Lower lobe of right lung (tissue), 2 donors: ENCODE data around the gene CNPPD1. TPM values are rescaled to one million over a fixed set of nuclear protein-coding genes. Genes with fewer than 3 reads are reported as not detected.

ENCODE experiments used
- ATAC-seq, 2 donors: fragments of 200-7000 bp; cut with Tn5 transposase; one replicate each; pipeline ENCODE4 v1.9.1; 2020 to 2022; ENCODE audit warnings: mild to moderate bottlenecking in 2 of 2, moderate library complexity in 2 of 2
- DNase-seq: peaks from one replicate; pipeline ENCODE4 v3.0.0-alpha.2; 2020
- H3K27ac ChIP-seq: fragments of 200-600 bp; one replicate; pipeline ENCODE4 v1.8.0; 2022
- H3K27me3 ChIP-seq: fragments of 200-600 bp; one replicate; pipeline ENCODE4 v1.8.0; 2022; ENCODE audit warnings: low read depth
- H3K36me3 ChIP-seq: fragments of 200-600 bp; one replicate; pipeline ENCODE4 v1.8.0; 2022; ENCODE audit warnings: mild to moderate bottlenecking
- H3K4me1 ChIP-seq: fragments of 200-600 bp; one replicate; pipeline ENCODE4 v1.8.0; 2022
- H3K4me3 ChIP-seq: fragments of 200-600 bp; one replicate; pipeline ENCODE4 v1.8.0; 2022; ENCODE audit warnings: mild to moderate bottlenecking
- H3K9me3 ChIP-seq: fragments of 200-600 bp; one replicate; pipeline ENCODE4 v1.8.0; 2022
- intact Hi-C: fragments of 100-400 bp; cut with DNase I; formaldehyde crosslinking; loops from one replicate; pipeline ENCODE4 v1.11.0; 2022
- total RNA-seq: library from RNA; stranded (reverse); fragmentation: NEBNext Ultra II Directional; extraction: Animal tissue kit (Norgen Biotek cat#: 25700); gene quantifications from one replicate; pipeline ENCODE4 v1.2.1, GENCODE V29; 2021
- TF ChIP-seq, protein P1 (sequence below): fragments of 200-600 bp; IDR thresholded peaks from one replicate; pipeline ENCODE4 v1.8.0; 2022; ENCODE audit warnings: antibody characterized with exemption, mild to moderate bottlenecking
- donor health status: DM: no; HTN: yes; CAD: no; lungs with severe emphysema.

The CNPPD1 gene
- total RNA-seq, 1 donor from 2014 or later: 67.7 TPM

DNA sequence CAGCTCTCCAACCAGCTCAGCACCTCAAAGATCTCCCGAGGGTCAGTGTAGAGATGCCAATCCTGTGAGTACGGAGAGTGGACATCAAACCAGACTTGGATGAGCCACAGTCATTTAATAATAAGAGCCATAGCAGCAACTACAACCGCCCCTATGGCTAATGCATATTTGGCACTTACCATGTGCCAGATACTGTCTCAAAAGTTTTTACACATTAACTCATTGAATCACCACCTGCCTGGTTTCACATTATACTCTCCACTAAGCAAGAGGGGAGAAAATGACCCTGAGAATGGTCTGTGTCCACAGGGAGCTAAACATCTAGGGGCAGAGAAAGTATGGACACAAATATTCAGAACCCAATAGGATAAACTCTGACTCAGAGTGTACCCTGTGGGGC, 2.6 kb downstream of the CNPPD1 start:
- intact Hi-C loops: no loop called here
- H3K4me3 ChIP-seq: no peak overlapping the region

DNA sequence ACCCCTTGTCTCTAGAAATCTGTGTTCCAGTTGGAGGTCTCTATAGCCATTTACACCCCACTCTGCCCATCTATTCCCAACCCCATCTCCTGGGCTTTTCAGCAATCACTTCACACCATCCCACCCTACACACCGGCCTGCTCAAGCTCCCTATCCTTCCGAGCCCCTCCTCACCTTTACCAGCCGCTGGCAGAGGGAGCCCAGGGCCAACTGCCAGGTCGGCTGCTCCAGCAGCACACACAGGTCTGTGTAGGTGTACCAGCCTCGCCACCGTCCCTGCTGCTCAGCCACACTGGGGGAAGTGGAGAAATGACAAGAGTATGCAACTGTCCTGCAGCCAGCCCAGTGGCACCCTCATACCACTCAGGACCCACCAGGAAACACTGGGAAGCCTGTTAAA, 3.5 kb downstream of the CNPPD1 start:
- no peak for ATAC-seq

More for the DNA sequence above, 2.6 kb downstream of the CNPPD1 start:
- Histone ChIP-seq H3K27me3 (no peaks in the 10 kb centered on the region), H3K9me3 (no peaks in the 10 kb centered on the region), H3K36me3 (peaks cover 42% of the 10 kb centered on the region), H3K4me1 (peaks cover 42% of the 10 kb centered on the region), H3K27ac (no peak overlapping the region)
- DNase-seq: no peak
- TF ChIP-seq, protein P1, sequence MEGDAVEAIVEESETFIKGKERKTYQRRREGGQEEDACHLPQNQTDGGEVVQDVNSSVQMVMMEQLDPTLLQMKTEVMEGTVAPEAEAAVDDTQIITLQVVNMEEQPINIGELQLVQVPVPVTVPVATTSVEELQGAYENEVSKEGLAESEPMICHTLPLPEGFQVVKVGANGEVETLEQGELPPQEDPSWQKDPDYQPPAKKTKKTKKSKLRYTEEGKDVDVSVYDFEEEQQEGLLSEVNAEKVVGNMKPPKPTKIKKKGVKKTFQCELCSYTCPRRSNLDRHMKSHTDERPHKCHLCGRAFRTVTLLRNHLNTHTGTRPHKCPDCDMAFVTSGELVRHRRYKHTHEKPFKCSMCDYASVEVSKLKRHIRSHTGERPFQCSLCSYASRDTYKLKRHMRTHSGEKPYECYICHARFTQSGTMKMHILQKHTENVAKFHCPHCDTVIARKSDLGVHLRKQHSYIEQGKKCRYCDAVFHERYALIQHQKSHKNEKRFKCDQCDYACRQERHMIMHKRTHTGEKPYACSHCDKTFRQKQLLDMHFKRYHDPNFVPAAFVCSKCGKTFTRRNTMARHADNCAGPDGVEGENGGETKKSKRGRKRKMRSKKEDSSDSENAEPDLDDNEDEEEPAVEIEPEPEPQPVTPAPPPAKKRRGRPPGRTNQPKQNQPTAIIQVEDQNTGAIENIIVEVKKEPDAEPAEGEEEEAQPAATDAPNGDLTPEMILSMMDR: no peak
- ATAC-seq: no peak

DNA sequence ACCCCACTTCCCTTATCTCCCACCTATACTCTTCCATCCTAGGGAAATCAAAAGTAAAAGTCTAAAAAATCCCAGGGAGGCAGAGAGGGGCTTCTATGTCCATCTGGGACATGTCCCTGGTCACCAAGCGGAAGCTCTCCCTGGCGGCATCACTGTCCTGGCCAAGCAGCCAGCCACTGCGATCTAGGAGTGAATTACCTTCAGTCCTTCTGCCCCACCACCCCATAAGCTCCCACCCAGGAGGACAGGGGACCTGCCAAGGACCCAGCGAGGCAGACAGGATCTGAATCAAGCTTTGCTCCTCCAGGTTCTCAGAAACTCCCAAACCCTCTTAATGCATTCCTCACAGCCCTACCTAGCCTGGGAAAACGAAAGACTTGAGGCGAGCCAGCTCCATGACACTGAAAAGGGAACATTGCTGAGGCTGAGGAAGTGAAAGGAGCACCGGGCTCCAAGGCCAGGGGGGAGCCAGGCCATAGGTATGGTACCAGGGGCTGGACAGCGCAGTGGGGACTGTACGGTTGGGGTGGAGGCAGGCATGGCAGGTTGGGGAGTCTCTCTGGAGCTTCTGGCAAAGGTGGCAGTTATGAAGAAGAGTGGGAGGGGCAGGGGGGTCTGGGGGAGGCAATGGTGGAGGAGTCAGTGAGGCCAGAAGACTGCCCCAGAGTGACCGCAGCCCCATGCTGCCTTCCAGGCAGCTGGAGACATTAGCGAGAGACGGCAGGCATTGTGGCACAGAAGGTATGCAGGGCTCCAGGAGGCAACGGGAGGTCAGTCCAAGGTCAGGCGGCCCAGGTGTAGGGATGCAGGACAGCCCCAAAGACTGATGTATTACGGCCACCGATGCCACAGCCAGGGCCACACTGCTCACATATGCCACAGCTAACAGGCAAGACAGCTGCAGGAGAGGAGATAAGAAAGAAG, 4.2 kb downstream of the CNPPD1 start:
- Histone ChIP-seq H3K27me3 (no peaks in the 10 kb centered on the region), H3K4me1 (peaks cover 35% of the 10 kb centered on the region), H3K27ac (no peak overlapping the region), H3K9me3 (no peaks in the 10 kb centered on the region), H3K4me3 (no peak overlapping the region), H3K36me3 (peaks cover 42% of the 10 kb centered on the region)
- ATAC-seq: no peak
- DNase-seq: no peak
- TF ChIP-seq, protein P1: no peak
- intact Hi-C loops: no loop called here

More for the DNA sequence above, 3.5 kb downstream of the CNPPD1 start:
- TF ChIP-seq, protein P1: no peak
- no peak overlapping the region for H3K27ac ChIP-seq
- no peaks in the 10 kb centered on the region for H3K27me3 ChIP-seq
- DNase-seq: no peak
- intact Hi-C loops: no loop called here
- H3K9me3 ChIP-seq: no peaks in the 10 kb centered on the region
- H3K4me1 ChIP-seq: peaks cover 35% of the 10 kb centered on the region
- peaks cover 42% of the 10 kb centered on the region for H3K36me3 ChIP-seq
- H3K4me3 ChIP-seq: no peak overlapping the region

DNA sequence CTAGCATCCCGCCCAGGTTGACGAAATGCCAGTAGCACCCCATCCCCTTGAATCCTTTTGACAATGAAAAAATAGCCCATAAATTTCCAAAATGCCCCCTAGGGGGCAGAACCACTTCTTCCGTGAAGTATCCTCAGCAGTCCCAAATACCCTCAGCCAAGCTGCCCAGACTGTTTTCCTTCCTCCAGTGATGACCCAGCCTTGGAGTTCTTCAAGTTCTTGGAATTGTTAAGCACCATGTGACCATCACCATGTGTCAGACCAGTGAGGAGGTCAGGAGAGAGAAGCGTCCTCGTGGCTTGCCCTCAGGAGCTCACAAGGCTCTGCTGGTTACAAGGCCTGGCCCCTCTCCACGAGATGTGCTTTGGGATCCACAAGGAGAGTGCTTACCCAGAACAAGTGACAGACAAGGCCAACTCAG, 5.5 kb downstream of the CNPPD1 start:
- H3K4me1 ChIP-seq: peaks cover 33% of the 10 kb centered on the region
- DNase-seq: no peak
- peak overlapping the region; percentile 49 for H3K27ac ChIP-seq
- H3K4me3 ChIP-seq: no peak overlapping the region
- peaks cover 42% of the 10 kb centered on the region for H3K36me3 ChIP-seq
- TF ChIP-seq, protein P1: peak; percentile 70
- H3K27me3 ChIP-seq: no peaks in the 10 kb centered on the region
- peak; percentile 67 for ATAC-seq
- intact Hi-C loops: no loop called here
- no peaks in the 10 kb centered on the region for H3K9me3 ChIP-seq

DNA sequence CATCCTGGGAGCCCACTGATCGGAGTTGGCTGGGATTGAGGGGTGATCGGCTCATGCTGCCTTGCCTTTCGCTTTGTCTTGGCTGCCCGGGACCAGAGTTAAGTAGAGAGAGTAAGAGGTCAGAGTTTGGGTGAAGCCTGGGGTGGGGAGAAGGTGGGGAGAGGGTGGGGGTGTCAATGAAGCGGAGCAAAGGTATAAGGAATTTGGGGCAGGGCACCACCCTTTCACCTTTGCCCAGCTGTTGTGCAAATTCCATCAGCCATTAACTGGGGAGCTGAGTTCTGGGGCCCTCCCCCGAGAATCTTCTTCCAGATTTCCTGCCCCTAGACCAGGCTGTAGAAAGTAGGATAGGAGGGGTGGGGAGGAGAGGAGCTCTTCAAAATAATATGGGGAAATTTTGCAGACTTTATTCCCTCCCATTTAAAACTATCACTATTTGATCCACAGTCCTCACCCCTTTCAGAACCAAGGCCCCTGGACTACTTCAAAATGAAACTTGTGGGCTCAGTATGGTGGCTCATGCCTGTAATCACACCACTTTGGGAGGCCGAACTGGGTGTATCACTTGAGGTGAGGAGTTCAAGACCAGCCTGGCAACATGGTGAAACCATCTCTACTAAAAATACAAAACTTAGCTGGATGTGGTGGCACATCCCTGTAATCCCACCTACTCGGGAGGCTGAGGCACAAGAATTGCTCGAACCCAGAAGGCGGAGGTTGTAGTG, 6.6 kb downstream of the CNPPD1 start, which contains the start of gene SLC23A3:
Gene SLC23A3, minus strand, starts transcription at position 100 of the 725 bp plus-strand sequence. Its CDS starts 45 bp downstream, at position 55.
- Histone ChIP-seq H3K9me3 (no peaks in the 10 kb centered on the region), H3K27ac (no peak within 1 kb of the TSS), H3K4me3 (no peak within 1 kb of the TSS), H3K4me1 (peaks cover 22% of the 10 kb centered on the region), H3K27me3 (no peaks in the 10 kb centered on the region), H3K36me3 (peaks cover 34% of the 10 kb centered on the region)
- intact Hi-C loops: no loop called here
- DNase-seq (no peak), ATAC-seq (no peak)
- TF ChIP-seq, protein P1: no peak
